CD1c-positive myeloid dendritic cell (primary cell): ENCODE results near the gene IL24.
"Not testable (repeated sequence)": the region's sequence is repeated elsewhere in the genome, so short reads cannot be mapped to it uniquely, and the experiment has no call there.

Experiments
- DNase-seq: peaks from one replicate; pipeline ENCODE4 v3.0.0-alpha.2; 2016; ENCODE audit errors: extremely low spot score

The IL24 gene

GRCh38 chr1:206904423-206905142 lies 7.3 kb downstream of the IL24 start:
- no peak for DNase-seq

GRCh38 chr1:206905295-206906164 lies 8.3 kb downstream of the IL24 start:
- DNase-seq: no peak

- DNase-seq: no peak
These were observed 10.2 kb downstream of the IL24 start for GRCh38 chr1:206907304-206907991.

- DNase-seq: no peak
These were observed 10.8 kb downstream of the IL24 start for GRCh38 chr1:206908038-206908437.

GRCh38 chr1:206909161-206909882 lies 12.1 kb downstream of the IL24 start:
- peak; percentile 34 for DNase-seq

GRCh38 chr1:206909883-206910318 lies 12.7 kb downstream of the IL24 start:
- no peak for DNase-seq

GRCh38 chr1:206911064-206911663 lies 13.9 kb downstream of the IL24 start:
- DNase-seq: peak; percentile 64

- peak; percentile 87 for DNase-seq
These were observed 15.3 kb downstream of the IL24 start for GRCh38 chr1:206912445-206913095.

- DNase-seq: no peak
These were observed 16.7 kb downstream of the IL24 start for GRCh38 chr1:206913766-206914537.

GRCh38 chr1:206915030-206915735 lies 17.9 kb downstream of the IL24 start:
- DNase-seq: no peak

- DNase-seq: no peak
These were observed 18.9 kb downstream of the IL24 start for GRCh38 chr1:206916000-206916709.

- DNase-seq: no peak
These were observed 20.8 kb downstream of the IL24 start for GRCh38 chr1:206918076-206918475.

GRCh38 chr1:206921772-206922265 lies 24.6 kb downstream of the IL24 start, which contains the start of gene FCMR:
Gene FCMR, minus strand, starts transcription at chr1:206921941. Its CDS starts 87 bp downstream, at chr1:206921854.
- DNase-seq: peak; percentile 79

- no peak for DNase-seq
These were observed 25.3 kb downstream of the IL24 start for GRCh38 chr1:206922524-206922923.

GRCh38 chr1:206923009-206923960 lies 26.0 kb downstream of the IL24 start:
- peak; percentile 66 for DNase-seq

GRCh38 chr1:206923961-206924557 lies 26.8 kb downstream of the IL24 start:
- DNase-seq: not testable (repeated sequence)
